H7 (cell line): ENCODE data around the gene SFTPA1. TPM values are rescaled to one million over a fixed set of nuclear protein-coding genes. Genes with fewer than 3 reads are reported as not detected.
"Not testable (repeated sequence)": the region's sequence is repeated elsewhere in the genome, so short reads cannot be mapped to it uniquely, and the experiment has no call there.

Source experiments
- DNase-seq: peaks from one replicate; pipeline ENCODE4 v3.0.0; 2012
- H3K27me3 ChIP-seq: 2 replicates; pipeline ENCODE4 v1.6.0; 2011; ENCODE audit warnings: mild to moderate bottlenecking, low read length; ENCODE audit not compliant: control insufficient read depth, insufficient read depth
- H3K36me3 ChIP-seq: replicated peaks from 2 replicates; pipeline ENCODE4 v1.5.1; 2011; ENCODE audit warnings: low read length; ENCODE audit not compliant: control insufficient read depth, insufficient read depth
- H3K4me3 ChIP-seq: 2 replicates; pipeline ENCODE4 v1.5.1; 2011; ENCODE audit warnings: low read depth, mild to moderate bottlenecking, control low read depth, low read length, moderate library complexity; ENCODE audit not compliant: insufficient read depth
- total RNA-seq: library from RNA; depleted of rRNA; stranded (reverse); fragments of >200 nt; shearing (Covaris generic); gene quantifications from 2 replicates; pipeline ENCODE4 v1.2.3, GENCODE V29; 2014

The SFTPA1 gene
- total RNA-seq, 1 experiment from 2014 or later: not detected

- H3K4me3 ChIP-seq: no peak overlapping the region
- DNase-seq: no peak
- no peaks in the 10 kb centered on the region; the same call in 1 of the 2 replicates for H3K27me3 ChIP-seq
- H3K36me3 ChIP-seq: no peaks in the 10 kb centered on the region
Observed at GRCh38 chr10:79595510-79595909, 15.2 kb upstream of the SFTPA1 start.

- H3K36me3 ChIP-seq, DNase-seq, H3K27me3 ChIP-seq, H3K4me3 ChIP-seq: not testable (repeated sequence)
Observed at GRCh38 chr10:79599644-79600043, 11.1 kb upstream of the SFTPA1 start.

GRCh38 chr10:79601939-79602338 lies 8.8 kb upstream of the SFTPA1 start:
- H3K36me3 ChIP-seq: no peaks in the 10 kb centered on the region
- no peaks in the 10 kb centered on the region for H3K27me3 ChIP-seq
- H3K4me3 ChIP-seq: no peak overlapping the region
- no peak for DNase-seq

- Histone ChIP-seq H3K36me3 (no peaks in the 10 kb centered on the region), H3K27me3 (no peaks in the 10 kb centered on the region), H3K4me3 (no peak overlapping the region)
- DNase-seq: no peak
Observed at GRCh38 chr10:79602953-79603352, 7.8 kb upstream of the SFTPA1 start.

- no peaks in the 10 kb centered on the region for H3K27me3 ChIP-seq
- DNase-seq: no peak
- no peaks in the 10 kb centered on the region for H3K36me3 ChIP-seq
- H3K4me3 ChIP-seq: no peak overlapping the region
Observed at GRCh38 chr10:79604294-79604693, 6.4 kb upstream of the SFTPA1 start.

- DNase-seq: no peak
- Histone ChIP-seq H3K36me3 (no peaks in the 10 kb centered on the region), H3K27me3 (no peaks in the 10 kb centered on the region)
Observed at GRCh38 chr10:79605308-79605707, 5.4 kb upstream of the SFTPA1 start.

GRCh38 chr10:79608505-79609375 lies 2.0 kb upstream of the SFTPA1 start:
- peak; percentile 78 for DNase-seq
- Histone ChIP-seq H3K36me3 (no peaks in the 10 kb centered on the region), H3K27me3 (no peaks in the 10 kb centered on the region), H3K4me3 (no peak overlapping the region)

More at GRCh38 chr10:79605308-79605707, 5.4 kb upstream of the SFTPA1 start:
- H3K4me3 ChIP-seq: no peak overlapping the region

- H3K4me3 ChIP-seq, H3K27me3 ChIP-seq, H3K36me3 ChIP-seq, DNase-seq: not testable (repeated sequence)
Observed at GRCh38 chr10:79611193-79611976, 646 bp downstream of the SFTPA1 start.

GRCh38 chr10:79615577-79615976 lies 4.8 kb downstream of the SFTPA1 start:
- no peaks in the 10 kb centered on the region for H3K27me3 ChIP-seq
- H3K4me3 ChIP-seq: no peak overlapping the region
- no peaks in the 10 kb centered on the region for H3K36me3 ChIP-seq
- no peak for DNase-seq

GRCh38 chr10:79616164-79616563 lies 5.4 kb downstream of the SFTPA1 start:
- no peaks in the 10 kb centered on the region for H3K27me3 ChIP-seq
- DNase-seq: no peak
- no peaks in the 10 kb centered on the region for H3K36me3 ChIP-seq
- H3K4me3 ChIP-seq: no peak overlapping the region

- not testable (repeated sequence) for H3K27me3 ChIP-seq, H3K36me3 ChIP-seq, DNase-seq, H3K4me3 ChIP-seq
Observed at GRCh38 chr10:79623663-79624062, 12.9 kb downstream of the SFTPA1 start.

GRCh38 chr10:79627075-79627474 lies 16.3 kb downstream of the SFTPA1 start:
- Histone ChIP-seq H3K36me3 (no peaks in the 10 kb centered on the region), H3K4me3 (no peak overlapping the region), H3K27me3 (no peaks in the 10 kb centered on the region)
- no peak for DNase-seq

GRCh38 chr10:79628083-79628482 lies 17.3 kb downstream of the SFTPA1 start:
- no peak for DNase-seq
- Histone ChIP-seq H3K36me3 (no peaks in the 10 kb centered on the region), H3K4me3 (no peak overlapping the region), H3K27me3 (no peaks in the 10 kb centered on the region)

- H3K4me3 ChIP-seq: no peak overlapping the region
- H3K36me3 ChIP-seq: no peaks in the 10 kb centered on the region
- H3K27me3 ChIP-seq: no peaks in the 10 kb centered on the region
- no peak for DNase-seq
Observed at GRCh38 chr10:79628988-79629954, 18.5 kb downstream of the SFTPA1 start.
